Measurements from ENCODE around the gene SEZ6L2.

DNA sequence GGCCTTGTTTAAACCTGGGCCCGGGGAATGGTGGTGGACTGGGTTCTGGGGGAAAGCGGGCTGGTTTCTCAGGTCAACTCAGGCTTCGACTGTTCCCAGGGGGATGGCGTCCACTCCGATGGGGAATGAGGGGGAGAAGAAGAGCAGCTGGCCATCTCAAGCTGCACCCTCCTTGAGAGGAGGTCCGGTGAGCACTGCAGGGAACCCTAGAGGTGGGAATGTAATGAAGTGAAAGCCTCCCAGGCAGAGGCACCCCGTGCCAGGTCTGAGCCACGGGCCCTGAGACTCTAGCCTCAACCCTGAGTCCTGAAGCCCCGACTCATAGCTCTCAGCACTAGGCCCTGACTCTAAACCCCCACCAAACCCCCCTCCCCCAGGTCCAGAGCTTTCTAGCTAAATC lies 35.1 kb downstream of the SEZ6L2 start:
- TF ChIP-seq ZNF174 (CRISPR knock-in tag; IDR thresholded peaks at IDR 0.05) (no peak), POLR2AphosphoS5 (IDR thresholded peaks at IDR 0.05; ENCODE audit: control insufficient read depth, insufficient read depth, low read depth, low read length) (no peak), POLR2A (conservative IDR thresholded peaks at IDR 0.05) (no peak), ZNF121 (CRISPR knock-in tag; conservative IDR thresholded peaks at IDR 0.05) (no peak), POLR2AphosphoS2 (IDR thresholded peaks at IDR 0.05; ENCODE audit: low read length) (no peak)
- TF ChIP-seq, protein P1, sequence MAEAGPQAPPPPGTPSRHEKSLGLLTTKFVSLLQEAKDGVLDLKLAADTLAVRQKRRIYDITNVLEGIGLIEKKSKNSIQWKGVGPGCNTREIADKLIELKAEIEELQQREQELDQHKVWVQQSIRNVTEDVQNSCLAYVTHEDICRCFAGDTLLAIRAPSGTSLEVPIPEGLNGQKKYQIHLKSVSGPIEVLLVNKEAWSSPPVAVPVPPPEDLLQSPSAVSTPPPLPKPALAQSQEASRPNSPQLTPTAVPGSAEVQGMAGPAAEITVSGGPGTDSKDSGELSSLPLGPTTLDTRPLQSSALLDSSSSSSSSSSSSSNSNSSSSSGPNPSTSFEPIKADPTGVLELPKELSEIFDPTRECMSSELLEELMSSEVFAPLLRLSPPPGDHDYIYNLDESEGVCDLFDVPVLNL (CRISPR knock-in tag; IDR thresholded peaks at IDR 0.05; ENCODE audit: low read depth): no peak

All from K562 (cell line).